GM12865 (cell line): Measurements from ENCODE around the gene SLC44A1.

Experiments
- DNase-seq: peaks from one replicate; pipeline ENCODE4 v3.0.0; 2010; ENCODE audit warnings: low read depth
- H3K4me3 ChIP-seq: 2 replicates; pipeline ENCODE4 v1.5.1; 2011; ENCODE audit warnings: mild to moderate bottlenecking, low read depth, low read length, control low read depth
- TF ChIP-seq, protein P1 (sequence below): IDR thresholded peaks from 2 replicates; pipeline ENCODE4 v1.5.1; 2011; ENCODE audit warnings: low read length, control low read depth, low read depth, inconsistent platforms; ENCODE audit not compliant: insufficient read depth; ENCODE audit errors: missing control alignments

SLC44A1 gene

DNA sequence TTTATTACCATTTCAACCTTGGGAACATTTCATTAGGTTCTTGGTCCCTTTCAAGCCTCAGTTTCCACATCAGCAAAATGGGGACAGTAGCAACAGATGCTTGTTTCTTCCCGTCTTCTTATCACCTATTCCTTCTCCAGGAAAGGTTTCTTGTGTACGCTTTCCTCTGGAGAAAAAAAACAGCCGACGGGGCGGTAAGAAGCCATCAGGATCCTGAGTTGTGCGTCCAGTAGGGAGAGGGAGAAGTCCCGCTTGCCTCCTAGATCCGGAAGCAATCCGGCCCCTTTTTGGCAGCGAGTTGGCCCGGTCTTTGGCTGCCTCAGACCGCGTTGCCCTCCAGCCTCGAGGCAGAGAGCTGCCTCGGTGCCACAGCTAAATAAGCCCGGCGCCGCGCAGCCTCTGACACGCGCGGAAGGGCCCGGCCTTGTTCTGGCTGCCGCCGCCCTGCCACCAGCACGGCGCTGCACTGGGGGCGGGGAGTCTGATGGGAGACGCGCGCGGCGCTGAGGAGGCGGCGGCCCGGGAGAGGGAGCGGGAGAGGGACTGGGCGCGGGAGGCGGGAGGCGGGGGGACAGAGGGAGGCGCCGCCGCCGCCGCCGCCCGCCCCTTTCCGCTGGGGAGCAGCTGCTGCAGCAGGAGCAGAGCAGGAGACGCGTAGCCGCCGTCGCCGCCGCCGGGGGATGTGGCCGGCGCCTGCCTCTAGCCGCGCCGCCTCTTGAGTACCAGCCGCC, at the start of gene SLC44A1:
Gene SLC44A1, plus strand, starts transcription at position 649 of the 731 bp plus-strand sequence. CDS start 218 bp downstream, outside the sequence.
- H3K4me3 ChIP-seq: peak within 1 kb of the TSS; percentile 70

GRCh38 chr9:105195259-105195658, 49.2 kb upstream of the SLC44A1 start:
- TF ChIP-seq, protein P1, sequence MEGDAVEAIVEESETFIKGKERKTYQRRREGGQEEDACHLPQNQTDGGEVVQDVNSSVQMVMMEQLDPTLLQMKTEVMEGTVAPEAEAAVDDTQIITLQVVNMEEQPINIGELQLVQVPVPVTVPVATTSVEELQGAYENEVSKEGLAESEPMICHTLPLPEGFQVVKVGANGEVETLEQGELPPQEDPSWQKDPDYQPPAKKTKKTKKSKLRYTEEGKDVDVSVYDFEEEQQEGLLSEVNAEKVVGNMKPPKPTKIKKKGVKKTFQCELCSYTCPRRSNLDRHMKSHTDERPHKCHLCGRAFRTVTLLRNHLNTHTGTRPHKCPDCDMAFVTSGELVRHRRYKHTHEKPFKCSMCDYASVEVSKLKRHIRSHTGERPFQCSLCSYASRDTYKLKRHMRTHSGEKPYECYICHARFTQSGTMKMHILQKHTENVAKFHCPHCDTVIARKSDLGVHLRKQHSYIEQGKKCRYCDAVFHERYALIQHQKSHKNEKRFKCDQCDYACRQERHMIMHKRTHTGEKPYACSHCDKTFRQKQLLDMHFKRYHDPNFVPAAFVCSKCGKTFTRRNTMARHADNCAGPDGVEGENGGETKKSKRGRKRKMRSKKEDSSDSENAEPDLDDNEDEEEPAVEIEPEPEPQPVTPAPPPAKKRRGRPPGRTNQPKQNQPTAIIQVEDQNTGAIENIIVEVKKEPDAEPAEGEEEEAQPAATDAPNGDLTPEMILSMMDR: no peak
- H3K4me3 ChIP-seq: no peak overlapping the region
- no peak for DNase-seq

More for the DNA sequence above, at the start of gene SLC44A1:
- TF ChIP-seq, protein P1: no peak
- peak; percentile 96 for DNase-seq

- TF ChIP-seq, protein P1: no peak
- DNase-seq: no peak
- no peak overlapping the region for H3K4me3 ChIP-seq
Observed at GRCh38 chr9:105198023-105198422, 46.4 kb upstream of the SLC44A1 start.

- no peak for DNase-seq
- no peak overlapping the region for H3K4me3 ChIP-seq
- TF ChIP-seq, protein P1: no peak
Observed at GRCh38 chr9:105198865-105199264, 45.6 kb upstream of the SLC44A1 start.

GRCh38 chr9:105204416-105204815, 40.0 kb upstream of the SLC44A1 start:
- H3K4me3 ChIP-seq: no peak overlapping the region
- TF ChIP-seq, protein P1: no peak
- no peak for DNase-seq

- no peak for DNase-seq
- no peak overlapping the region for H3K4me3 ChIP-seq
- TF ChIP-seq, protein P1: no peak
Observed at GRCh38 chr9:105205787-105206495, 38.5 kb upstream of the SLC44A1 start.

- no peak for DNase-seq
- no peak overlapping the region for H3K4me3 ChIP-seq
- TF ChIP-seq, protein P1: no peak
Observed at GRCh38 chr9:105206496-105206820, 38.0 kb upstream of the SLC44A1 start.
